ENCODE measurements around the gene SKIDA1. TPM values are rescaled to one million over a fixed set of nuclear protein-coding genes. Genes with fewer than 3 reads are reported as not detected.
A peak's percentile ranks its signal among the peaks of the same experiment; 100 is the strongest.

Gene SKIDA1
- total and polyA plus RNA-seq, 2 of the 4 experiments (the other 2 are of a cell fraction) = 0.36 to 0.72 TPM

- TF ChIP-seq MXI1 (IDR thresholded peaks at IDR 0.05; ENCODE audit: borderline replicate concordance, low read depth, low read length) (no peak), RCOR1 (IDR thresholded peaks at IDR 0.05; ENCODE audit: insufficient replicate concordance, low read length) (no peak), CEBPB (IDR thresholded peaks at IDR 0.05; ENCODE audit: low read depth, low read length) (no peak), MAFK (IDR thresholded peaks at IDR 0.05; ENCODE audit: low read depth, low read length) (peak; percentile 47)
- Histone ChIP-seq H2BK15ac (ENCODE audit: low read depth, low read length) (no peak overlapping the region), H4K20me1 (ENCODE audit: insufficient read depth, low read length) (no peaks in the 10 kb centered on the region), H4K91ac (ENCODE audit: insufficient read depth, low read depth, low read length) (no peak overlapping the region), H3K18ac (ENCODE audit: low read depth, low read length) (no peak overlapping the region), H2AK5ac (ENCODE audit: low read depth, low read length) (no peak overlapping the region), H3K4ac (ENCODE audit: low read depth, low read length) (no peak overlapping the region), H3K9ac (ENCODE audit: low read depth, low read length) (no peak overlapping the region), H3K9me3 (ENCODE audit: control insufficient read depth, insufficient read depth, low read length) (no peaks in the 10 kb centered on the region), H2BK120ac (ENCODE audit: low read depth, low read length) (no peak overlapping the region), H2BK20ac (ENCODE audit: low read depth, low read length) (no peak overlapping the region), H3K9me1 (ENCODE audit: insufficient read depth, low read length) (no peaks in the 10 kb centered on the region), H2AK9ac (replicated peaks; ENCODE audit: low read depth, low read length, poor library complexity) (no peak overlapping the region), H3K23ac (ENCODE audit: low read depth, low read length) (no peak overlapping the region), H3K27ac (ENCODE audit: insufficient read depth, low read length) (no peak overlapping the region), H3K56ac (ENCODE audit: extremely low read depth, insufficient read depth, low read length) (no peak overlapping the region), H2AFZ (replicated peaks; ENCODE audit: low read length, poor library complexity) (no peak overlapping the region), H3K4me3 (ENCODE audit: insufficient read depth, low read depth, low read length) (no peak overlapping the region), H3K36me3 (ENCODE audit: control insufficient read depth, insufficient read depth, low read length) (no peaks in the 10 kb centered on the region), H3K4me2 (ENCODE audit: low read depth, low read length) (no peak overlapping the region), H2BK5ac (ENCODE audit: low read depth, low read length, poor library complexity, severe bottlenecking) (no peak overlapping the region), H3K27me3 (ENCODE audit: control insufficient read depth, insufficient read depth, low read length) (no peaks in the 10 kb centered on the region), H4K8ac (ENCODE audit: low read depth in 2 of 2, low read length in 2 of 2) (no peak overlapping the region), H3K14ac (replicated peaks; ENCODE audit: low read depth, low read length) (no peak overlapping the region), H4K5ac (ENCODE audit: low read depth, low read length) (no peak overlapping the region), H3K79me1 (ENCODE audit: low read depth in 1 of 2, low read length in 2 of 2) (no peaks in the 10 kb centered on the region), H3K4me1 (ENCODE audit: control insufficient read depth, insufficient read depth, low read length) (peaks cover under 1% of the 10 kb centered on the region; the same call in 1 of the 2 replicates)
- no peak for DNase-seq
- CTCF ChIA-PET = interaction anchor here (0.7 to 1.2 kb wide), 2 partner anchors 39 to 210 kb away, joined by 3 to 6 read pairs; no protein-coding TSS in a partner anchor
- dilution Hi-C loops (cut with HindIII; ENCODE audit: low sequenced_read_pairs, unreplicated experiment) = no loop called here
- WGBS, 2 experiments (ENCODE audit: extremely low coverage in 2 of 2, insufficient read length in 1 of 2) = no CpG with 5 or more reads among the region's 5 CpGs
- no peak for ATAC-seq (ENCODE audit: low read depth)
- POLR2A ChIA-PET (ENCODE audit: unreplicated experiment) = interaction anchor here (0.6 to 0.7 kb wide), 2 partner anchors 175 to 214 kb away, joined by 3 to 6 read pairs; no protein-coding TSS in a partner anchor
- intact Hi-C loops (cut with micrococcal nuclease) = no loop called here
- in situ Hi-C loops (cut with MboI; ENCODE audit: low sequenced_read_pairs) = loop anchor here (5.0 to 25.0 kb wide), 3 partner anchors 207 to 1498 kb away; no protein-coding TSS in a partner anchor
- BruUV-seq (replicated peaks) = no TSS peak
Observed at GRCh38 chr10:21488957-21489446, 36.5 kb downstream of the SKIDA1 start.
